ENCODE measurements around the gene SEC24B. TPM values are rescaled to one million over a fixed set of nuclear protein-coding genes. Genes with fewer than 3 reads are reported as not detected.
"Not testable (repeated sequence)": the region's sequence is repeated elsewhere in the genome, so short reads cannot be mapped to it uniquely, and the experiment has no call there.

Gene SEC24B
- total and polyA plus RNA-seq, 4 donors, result 12.2 to 38.2 (median 16.3) TPM

DNA sequence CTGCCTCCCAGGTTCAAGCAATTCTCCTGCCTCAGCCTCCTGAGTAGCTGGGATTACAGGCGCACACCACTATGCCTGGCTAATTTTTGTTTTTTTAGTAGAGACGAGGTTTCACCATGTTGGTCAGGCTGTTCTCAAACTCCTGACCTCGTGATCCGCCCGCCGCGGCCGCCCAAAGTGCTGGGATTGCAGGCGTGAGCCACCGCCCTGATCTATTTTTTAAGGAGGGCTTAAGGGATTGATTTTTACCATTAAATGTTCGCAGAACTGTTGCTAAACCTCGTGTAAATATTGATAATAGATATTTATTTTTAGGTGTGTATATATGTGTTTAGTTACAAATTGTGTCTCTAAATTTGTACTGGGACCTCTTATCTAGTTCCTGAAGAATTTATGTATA, 79.8 kb downstream of the SEC24B start:
- not testable (repeated sequence) for H3K4me3 ChIP-seq (ENCODE audit: low read depth in 1 of 3, low read length in 3 of 3); H3K27ac ChIP-seq (ENCODE audit: low read depth in 1 of 2, low read length in 2 of 2); H3K9me3 ChIP-seq (ENCODE audit: control insufficient read depth in 4 of 4, low read length in 3 of 4); H3K9ac ChIP-seq (ENCODE audit: low read depth in 1 of 2, low read length in 2 of 2); DNase-seq (ENCODE audit: low spot score); H3K27me3 ChIP-seq (ENCODE audit: control insufficient read depth in 4 of 4, insufficient read depth in 4 of 4, low read length in 3 of 4)
- TF ChIP-seq YY1 (IDR thresholded peaks at IDR 0.05) (peak; percentile 73), RXRA (IDR thresholded peaks at IDR 0.05) (peak; percentile 33 to 59), HNF4A (conservative IDR thresholded peaks at IDR 0.05) (peak; percentile 49 to 57), RAD21 (IDR thresholded peaks at IDR 0.05) (peak in 1 of 2 donors; percentile 13), JUND (IDR thresholded peaks at IDR 0.05) (peak in 1 of 2 donors; percentile 37), SP1 (IDR thresholded peaks at IDR 0.05) (peak; percentile 38), FOXA2 (IDR thresholded peaks at IDR 0.05) (peak; percentile 48)
- TF ChIP-seq, protein P1, sequence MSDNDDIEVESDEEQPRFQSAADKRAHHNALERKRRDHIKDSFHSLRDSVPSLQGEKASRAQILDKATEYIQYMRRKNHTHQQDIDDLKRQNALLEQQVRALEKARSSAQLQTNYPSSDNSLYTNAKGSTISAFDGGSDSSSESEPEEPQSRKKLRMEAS (IDR thresholded peaks at IDR 0.05), result peak; percentile 16
- TF ChIP-seq, protein P2, sequence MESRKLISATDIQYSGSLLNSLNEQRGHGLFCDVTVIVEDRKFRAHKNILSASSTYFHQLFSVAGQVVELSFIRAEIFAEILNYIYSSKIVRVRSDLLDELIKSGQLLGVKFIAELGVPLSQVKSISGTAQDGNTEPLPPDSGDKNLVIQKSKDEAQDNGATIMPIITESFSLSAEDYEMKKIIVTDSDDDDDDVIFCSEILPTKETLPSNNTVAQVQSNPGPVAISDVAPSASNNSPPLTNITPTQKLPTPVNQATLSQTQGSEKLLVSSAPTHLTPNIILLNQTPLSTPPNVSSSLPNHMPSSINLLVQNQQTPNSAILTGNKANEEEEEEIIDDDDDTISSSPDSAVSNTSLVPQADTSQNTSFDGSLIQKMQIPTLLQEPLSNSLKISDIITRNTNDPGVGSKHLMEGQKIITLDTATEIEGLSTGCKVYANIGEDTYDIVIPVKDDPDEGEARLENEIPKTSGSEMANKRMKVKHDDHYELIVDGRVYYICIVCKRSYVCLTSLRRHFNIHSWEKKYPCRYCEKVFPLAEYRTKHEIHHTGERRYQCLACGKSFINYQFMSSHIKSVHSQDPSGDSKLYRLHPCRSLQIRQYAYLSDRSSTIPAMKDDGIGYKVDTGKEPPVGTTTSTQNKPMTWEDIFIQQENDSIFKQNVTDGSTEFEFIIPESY (IDR thresholded peaks at IDR 0.05), result peak; percentile 48
- Histone ChIP-seq H3K4me1 (ENCODE audit: control insufficient read depth in 4 of 4, insufficient read depth in 4 of 4, low read length in 3 of 4) (peaks cover 5 to 18% (median 12%) of the 10 kb centered on the region in 4 donors), H3K36me3 (ENCODE audit: control insufficient read depth in 4 of 4, insufficient read depth in 3 of 4, low read depth in 1 of 4, low read length in 3 of 4) (peaks cover 5 to 18% (median 16%) of the 10 kb centered on the region in 4 donors)
- WGBS, result 25% methylated on average over 12 of the region's 12 CpGs

DNA sequence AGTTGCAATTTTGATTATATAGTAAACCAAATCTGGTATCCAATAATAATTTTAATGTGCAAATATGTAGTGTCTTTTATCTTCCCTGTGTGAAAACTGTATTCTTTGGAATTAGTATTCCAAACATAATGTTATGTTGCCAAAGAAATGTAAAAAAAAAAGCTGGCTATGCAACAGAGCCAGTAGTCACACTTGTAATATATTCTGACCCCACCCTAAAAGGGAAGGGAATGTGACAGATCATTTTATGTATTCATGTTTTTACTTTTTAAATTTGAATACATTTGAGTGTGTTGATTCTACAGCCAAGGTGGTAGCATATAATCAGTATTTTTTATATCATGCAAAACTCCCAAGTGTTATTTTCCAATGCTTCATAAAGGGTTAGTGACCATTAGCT, 98.6 kb downstream of the SEC24B start:
- TF ChIP-seq HNF4G (IDR thresholded peaks at IDR 0.05) (no peak), RAD21 (IDR thresholded peaks at IDR 0.05) (no peak), GABPA (IDR thresholded peaks at IDR 0.05 in 1 of 2, conservative IDR thresholded peaks at IDR 0.05 in 1 of 2) (no peak), FOXA1 (IDR thresholded peaks at IDR 0.05) (no peak), JUND (IDR thresholded peaks at IDR 0.05) (no peak), NR2F2 (IDR thresholded peaks at IDR 0.05) (no peak), YY1 (IDR thresholded peaks at IDR 0.05) (no peak), EGR1 (IDR thresholded peaks at IDR 0.05; ENCODE audit: low read depth in 2 of 2) (no peak), RXRA (IDR thresholded peaks at IDR 0.05) (no peak), FOXA2 (IDR thresholded peaks at IDR 0.05) (no peak)
- TF ChIP-seq, protein P3, sequence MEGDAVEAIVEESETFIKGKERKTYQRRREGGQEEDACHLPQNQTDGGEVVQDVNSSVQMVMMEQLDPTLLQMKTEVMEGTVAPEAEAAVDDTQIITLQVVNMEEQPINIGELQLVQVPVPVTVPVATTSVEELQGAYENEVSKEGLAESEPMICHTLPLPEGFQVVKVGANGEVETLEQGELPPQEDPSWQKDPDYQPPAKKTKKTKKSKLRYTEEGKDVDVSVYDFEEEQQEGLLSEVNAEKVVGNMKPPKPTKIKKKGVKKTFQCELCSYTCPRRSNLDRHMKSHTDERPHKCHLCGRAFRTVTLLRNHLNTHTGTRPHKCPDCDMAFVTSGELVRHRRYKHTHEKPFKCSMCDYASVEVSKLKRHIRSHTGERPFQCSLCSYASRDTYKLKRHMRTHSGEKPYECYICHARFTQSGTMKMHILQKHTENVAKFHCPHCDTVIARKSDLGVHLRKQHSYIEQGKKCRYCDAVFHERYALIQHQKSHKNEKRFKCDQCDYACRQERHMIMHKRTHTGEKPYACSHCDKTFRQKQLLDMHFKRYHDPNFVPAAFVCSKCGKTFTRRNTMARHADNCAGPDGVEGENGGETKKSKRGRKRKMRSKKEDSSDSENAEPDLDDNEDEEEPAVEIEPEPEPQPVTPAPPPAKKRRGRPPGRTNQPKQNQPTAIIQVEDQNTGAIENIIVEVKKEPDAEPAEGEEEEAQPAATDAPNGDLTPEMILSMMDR (IDR thresholded peaks at IDR 0.05; ENCODE audit: low read depth, low read length, missing input control), result no peak
- TF ChIP-seq, protein P4, sequence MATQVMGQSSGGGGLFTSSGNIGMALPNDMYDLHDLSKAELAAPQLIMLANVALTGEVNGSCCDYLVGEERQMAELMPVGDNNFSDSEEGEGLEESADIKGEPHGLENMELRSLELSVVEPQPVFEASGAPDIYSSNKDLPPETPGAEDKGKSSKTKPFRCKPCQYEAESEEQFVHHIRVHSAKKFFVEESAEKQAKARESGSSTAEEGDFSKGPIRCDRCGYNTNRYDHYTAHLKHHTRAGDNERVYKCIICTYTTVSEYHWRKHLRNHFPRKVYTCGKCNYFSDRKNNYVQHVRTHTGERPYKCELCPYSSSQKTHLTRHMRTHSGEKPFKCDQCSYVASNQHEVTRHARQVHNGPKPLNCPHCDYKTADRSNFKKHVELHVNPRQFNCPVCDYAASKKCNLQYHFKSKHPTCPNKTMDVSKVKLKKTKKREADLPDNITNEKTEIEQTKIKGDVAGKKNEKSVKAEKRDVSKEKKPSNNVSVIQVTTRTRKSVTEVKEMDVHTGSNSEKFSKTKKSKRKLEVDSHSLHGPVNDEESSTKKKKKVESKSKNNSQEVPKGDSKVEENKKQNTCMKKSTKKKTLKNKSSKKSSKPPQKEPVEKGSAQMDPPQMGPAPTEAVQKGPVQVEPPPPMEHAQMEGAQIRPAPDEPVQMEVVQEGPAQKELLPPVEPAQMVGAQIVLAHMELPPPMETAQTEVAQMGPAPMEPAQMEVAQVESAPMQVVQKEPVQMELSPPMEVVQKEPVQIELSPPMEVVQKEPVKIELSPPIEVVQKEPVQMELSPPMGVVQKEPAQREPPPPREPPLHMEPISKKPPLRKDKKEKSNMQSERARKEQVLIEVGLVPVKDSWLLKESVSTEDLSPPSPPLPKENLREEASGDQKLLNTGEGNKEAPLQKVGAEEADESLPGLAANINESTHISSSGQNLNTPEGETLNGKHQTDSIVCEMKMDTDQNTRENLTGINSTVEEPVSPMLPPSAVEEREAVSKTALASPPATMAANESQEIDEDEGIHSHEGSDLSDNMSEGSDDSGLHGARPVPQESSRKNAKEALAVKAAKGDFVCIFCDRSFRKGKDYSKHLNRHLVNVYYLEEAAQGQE (IDR thresholded peaks at IDR 0.05), result no peak
- TF ChIP-seq, protein P2 (IDR thresholded peaks at IDR 0.05), result no peak
- DNase-seq (ENCODE audit: low spot score), result no peak
- H3K36me3 ChIP-seq (ENCODE audit: control insufficient read depth in 4 of 4, insufficient read depth in 3 of 4, low read depth in 1 of 4, low read length in 3 of 4), result peaks cover 9 to 73% (median 66%) of the 10 kb centered on the region in 4 donors

More for the DNA sequence above, 98.6 kb downstream of the SEC24B start:
- Histone ChIP-seq H3K4me1 (ENCODE audit: control insufficient read depth in 4 of 4, insufficient read depth in 4 of 4, low read length in 3 of 4) (no peaks in the 10 kb centered on the region), H3K9me3 (ENCODE audit: control insufficient read depth in 4 of 4, low read length in 3 of 4) (no peaks in the 10 kb centered on the region), H3K27ac (ENCODE audit: low read depth in 1 of 2, low read length in 2 of 2) (no peak overlapping the region), H3K27me3 (ENCODE audit: control insufficient read depth in 4 of 4, insufficient read depth in 4 of 4, low read length in 3 of 4) (no peaks in the 10 kb centered on the region), H3K9ac (ENCODE audit: low read depth in 1 of 2, low read length in 2 of 2) (no peak overlapping the region), H3K4me3 (ENCODE audit: low read depth in 1 of 3, low read length in 3 of 3) (no peak overlapping the region)

All from liver (tissue), 9 donors.